UCSD-AML1 (cell line): ENCODE results near the gene IGIP.

Experiments
- DNase-seq: peaks from one replicate; lab custom pipeline; 2025; ENCODE audit not compliant: unreplicated experiment; lab: John Stamatoyannopoulos, UW

The IGIP gene

DNA sequence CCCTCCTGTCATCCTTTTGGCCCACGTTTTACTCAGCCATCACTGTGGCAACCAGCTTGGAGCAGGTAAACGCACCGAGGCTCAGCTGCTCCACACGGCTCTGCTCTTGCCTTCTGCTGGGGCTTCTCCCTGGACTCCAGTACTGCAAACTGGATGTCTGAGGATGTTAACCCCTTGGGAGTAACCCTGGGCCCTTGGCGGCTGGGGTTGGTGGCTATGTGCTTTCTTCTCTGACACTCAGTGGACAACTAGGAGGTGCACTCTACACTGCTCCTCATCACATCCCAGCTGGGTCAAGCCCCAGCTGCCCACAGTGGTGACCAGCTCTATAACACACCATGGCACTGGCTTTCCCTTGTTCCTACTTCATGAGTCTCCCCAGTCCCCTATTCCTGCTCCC is 37.0 kb downstream of the IGIP start:
- DNase-seq: no peak

DNA sequence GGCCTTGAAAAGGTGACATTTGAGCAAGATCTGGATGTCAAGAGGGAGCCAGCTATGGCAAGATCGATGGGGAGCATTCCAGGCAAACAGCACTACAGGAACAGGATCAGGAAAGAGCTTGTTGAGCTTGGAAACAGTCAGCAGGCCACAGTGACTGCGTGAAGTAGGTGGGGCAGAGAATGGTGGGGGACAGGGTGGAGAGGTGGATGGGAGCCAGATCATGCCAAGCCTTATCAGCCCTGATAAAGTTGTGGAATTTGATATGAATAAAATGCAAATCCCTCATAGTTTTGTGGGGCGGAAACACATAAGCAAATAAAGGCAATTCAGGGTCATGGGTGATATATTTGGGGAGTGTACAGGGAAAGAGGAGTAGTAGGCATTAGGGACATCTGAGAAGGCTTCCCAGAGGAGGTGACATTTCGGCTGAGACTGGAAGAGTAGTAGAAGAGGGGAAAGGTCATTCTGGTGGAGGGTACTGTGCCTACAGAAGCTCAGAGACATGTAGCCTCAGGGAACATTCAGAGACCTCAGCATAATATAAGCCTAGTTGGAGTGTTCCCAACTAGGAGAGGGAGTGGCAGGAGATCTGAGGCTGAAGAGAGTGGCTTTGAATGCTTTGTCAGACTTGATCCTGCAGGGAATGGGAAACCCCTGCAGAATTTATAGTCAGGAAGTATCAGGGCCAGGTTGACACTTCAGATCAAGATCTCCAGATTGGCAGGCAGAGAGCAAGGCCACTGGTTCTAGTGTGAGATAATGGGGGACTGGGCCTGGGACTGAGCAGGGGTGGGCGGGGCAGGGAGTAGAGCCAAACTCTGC is 39.6 kb downstream of the IGIP start:
- DNase-seq: no peak

DNA sequence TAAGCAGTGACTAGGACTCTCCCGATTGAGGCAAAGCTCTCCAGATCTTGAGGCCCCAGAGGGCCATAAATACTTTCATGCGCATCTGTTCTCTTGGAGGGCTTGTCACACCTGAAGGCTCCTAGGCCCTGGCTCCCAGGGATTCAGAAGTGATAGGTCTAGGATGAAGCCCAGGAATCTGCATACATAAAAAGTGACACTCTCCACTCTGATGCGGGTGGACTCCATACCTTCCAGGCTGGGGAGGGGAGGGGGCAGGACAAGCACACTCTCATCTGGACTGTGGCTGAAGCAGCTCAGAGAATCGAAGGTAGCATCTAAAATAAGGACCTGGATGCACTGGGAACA is 40.2 kb downstream of the IGIP start:
- DNase-seq: no peak

DNA sequence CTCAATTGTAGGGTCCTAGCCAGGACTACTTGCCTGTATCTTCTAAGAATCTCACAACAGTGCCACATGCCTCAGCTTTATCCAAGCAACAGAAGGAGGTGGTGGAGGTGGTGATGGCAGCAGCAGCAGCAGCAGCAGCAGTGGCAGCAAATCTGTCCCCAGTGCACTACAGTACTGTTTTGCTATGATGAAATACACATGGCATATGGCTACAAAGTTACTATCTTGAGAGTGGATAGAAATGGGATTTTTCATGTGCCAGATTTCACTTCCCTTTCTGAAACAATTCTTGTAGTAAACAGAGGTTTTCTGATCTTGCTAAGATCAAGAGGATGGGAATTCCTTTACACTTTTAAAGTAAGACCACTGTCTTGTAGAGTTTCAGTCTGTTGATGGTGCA is 41.2 kb downstream of the IGIP start:
- no peak for DNase-seq

DNA sequence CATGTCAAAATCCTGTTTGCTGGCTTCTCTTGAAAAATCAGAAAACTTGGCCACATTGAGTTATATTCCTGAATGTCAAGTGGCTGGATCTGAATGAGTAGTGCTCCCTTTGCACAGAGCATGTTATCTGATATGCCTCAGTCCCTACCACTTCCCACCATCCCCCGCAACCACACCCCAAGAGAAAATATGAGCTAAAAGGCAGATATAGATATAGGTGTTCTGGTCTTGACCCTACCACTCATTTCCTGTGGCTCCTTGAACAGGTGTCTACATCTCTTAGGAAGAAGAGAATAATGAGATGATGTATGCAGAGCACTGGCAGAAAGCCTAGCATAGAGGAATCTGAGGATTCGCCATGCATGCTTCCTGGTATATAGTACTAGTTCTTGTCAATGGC is 42.6 kb downstream of the IGIP start:
- no peak for DNase-seq

DNA sequence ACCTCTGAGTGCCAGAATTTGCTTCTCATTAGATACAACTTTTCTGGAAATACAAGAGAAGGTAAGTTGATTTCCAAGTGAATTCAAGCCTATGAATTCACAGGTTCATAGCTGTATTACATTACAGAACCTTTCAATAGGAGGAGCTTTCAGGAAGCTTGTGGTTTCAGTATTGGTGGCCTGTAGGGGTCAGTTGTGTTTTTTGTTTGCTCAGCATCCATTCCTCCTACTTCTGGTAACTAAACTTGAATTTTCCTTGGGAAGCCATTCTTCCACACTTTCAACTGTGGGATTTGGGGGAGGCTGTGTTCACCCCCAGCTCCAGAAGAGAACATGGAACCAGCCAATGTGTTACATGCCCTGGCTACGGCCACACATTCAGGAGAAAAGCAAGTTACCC is 43.7 kb downstream of the IGIP start:
- no peak for DNase-seq

DNA sequence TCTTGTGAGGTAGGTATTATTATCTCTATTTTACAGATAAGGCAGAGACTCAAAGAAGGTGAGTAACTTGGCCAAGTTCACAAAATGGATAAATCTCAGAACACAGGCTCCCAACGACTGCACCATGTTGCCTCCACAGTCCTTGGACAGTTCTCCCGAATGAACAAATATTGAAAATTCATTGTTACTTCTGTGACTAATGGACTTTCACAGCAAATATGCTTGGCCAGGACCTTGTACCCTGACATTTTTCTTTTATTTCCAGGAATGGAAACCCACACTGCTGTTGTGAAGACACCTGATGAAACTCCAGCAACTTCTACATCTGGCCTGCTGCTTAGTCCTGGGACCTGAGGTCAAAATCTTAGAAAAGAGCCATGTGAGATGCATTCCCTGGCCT is 46.7 kb downstream of the IGIP start:
- DNase-seq: no peak

DNA sequence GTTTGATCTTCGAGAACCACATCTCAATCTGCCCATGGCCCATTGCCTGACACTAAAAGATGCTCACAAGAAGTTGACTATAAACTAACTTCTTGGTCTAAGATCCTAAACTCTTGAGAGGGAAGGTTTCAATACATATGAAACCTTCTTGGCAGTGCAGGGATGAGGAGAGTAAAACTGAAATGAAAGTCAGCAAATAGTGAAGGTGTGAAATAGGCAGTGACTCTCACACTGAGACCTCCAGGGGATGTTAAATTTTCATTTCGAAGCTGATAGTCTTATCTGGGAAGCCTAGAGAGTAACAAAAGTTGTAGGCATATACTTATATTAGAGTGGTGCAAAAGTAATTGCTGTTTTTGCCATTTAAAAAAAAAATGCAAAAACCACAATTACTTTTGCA is 48.3 kb downstream of the IGIP start:
- DNase-seq: no peak

DNA sequence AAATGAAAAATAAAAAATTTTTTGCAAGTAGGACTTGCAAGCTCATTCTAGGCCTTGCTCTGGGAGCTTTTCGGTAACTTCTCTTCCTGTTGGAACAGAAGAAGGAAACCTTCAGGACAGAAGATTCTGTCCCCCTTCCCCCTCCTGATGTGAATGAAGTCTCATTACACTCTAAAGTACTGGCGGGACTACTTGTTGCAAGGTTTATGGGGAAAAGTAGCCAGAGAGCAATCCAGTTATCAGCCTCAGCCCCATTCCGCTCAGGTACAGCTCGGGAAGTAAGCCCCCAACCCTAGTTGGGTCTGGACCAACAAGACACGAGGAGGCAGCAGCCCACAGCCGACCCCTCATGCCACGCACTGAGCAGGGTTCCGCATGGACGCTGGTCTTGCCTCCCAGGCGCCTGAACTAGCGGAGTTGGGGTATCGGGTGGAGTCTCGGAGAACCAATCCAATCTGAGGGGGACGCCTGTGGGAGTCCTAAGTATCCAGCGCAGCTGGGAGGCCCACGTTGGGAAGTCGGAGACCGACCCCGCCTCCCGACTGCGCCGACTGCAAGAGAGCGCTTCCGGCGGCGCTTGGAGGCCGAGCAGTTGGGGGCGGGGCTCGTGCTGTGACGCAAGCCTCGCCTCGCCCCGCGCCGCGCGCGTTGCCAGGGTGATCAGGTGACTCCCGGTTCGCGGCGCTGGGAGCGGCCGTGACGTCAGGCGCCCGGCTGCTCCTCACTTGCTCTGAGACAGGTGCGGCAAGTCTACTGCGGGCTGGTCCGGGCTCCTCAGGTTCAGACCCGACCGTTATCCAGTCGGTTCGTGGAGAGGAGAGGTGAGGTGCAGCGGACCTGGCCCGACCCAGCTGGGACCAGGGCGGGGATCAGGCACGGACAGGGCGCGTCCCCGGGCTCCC is 49.0 kb downstream of the IGIP start, which contains the start of gene CYSTM1:
Gene CYSTM1, plus strand, starts transcription at position 724 of the 902 bp plus-strand sequence. CDS start 19,278 bp downstream, outside the sequence.
- DNase-seq: peak; percentile 88

DNA sequence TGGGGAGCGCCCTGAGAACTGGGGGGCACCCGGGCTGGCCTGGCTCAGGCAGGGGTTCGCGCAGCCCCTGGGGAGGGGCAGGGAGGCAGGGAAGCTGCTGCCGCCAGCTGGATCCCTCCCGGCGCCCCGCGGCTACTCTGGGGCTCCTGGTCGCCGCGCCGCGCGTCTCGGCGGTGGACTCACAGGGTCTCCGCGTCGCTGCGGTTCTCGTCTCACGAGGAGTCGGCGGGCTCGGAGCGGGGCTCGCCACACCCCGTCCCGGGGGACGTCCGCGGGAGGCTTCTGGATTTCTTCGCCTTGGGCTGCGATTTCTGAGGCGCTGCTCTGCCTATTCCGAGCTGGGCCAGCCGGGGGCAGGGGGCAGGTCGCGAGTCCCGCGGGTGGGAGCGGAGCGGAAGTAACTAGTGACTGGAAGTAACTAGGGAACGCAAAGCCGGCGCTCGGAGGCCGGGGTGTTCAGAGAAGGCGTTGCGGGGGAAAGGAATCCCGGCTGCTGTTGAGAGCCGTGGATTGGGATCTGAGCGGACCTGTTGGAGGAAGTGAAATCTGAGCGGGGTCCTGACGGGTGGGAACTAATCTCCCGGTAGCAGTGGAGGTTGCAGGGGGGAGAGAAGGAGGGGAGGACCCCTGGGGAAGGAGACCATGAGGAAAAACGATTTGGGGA is 49.8 kb downstream of the IGIP start:
- DNase-seq: peak; percentile 59

DNA sequence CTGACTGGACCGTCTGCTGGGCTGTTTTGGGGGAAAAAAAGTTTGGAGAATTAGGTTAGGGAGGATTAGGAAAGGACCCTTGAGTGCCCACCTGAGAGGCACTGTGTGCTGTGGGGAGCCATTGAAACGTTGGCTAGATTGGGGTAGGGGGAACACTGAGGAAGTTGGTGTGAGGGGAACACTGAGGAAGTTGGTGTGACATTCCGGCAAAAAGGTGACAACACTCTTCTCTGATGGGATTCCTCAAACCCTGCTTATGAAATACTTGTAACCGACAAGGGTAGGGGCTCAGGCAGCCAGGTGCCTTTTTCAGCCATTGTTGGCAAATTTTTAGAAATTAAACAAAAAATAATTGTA is 50.3 kb downstream of the IGIP start:
- DNase-seq: no peak

DNA sequence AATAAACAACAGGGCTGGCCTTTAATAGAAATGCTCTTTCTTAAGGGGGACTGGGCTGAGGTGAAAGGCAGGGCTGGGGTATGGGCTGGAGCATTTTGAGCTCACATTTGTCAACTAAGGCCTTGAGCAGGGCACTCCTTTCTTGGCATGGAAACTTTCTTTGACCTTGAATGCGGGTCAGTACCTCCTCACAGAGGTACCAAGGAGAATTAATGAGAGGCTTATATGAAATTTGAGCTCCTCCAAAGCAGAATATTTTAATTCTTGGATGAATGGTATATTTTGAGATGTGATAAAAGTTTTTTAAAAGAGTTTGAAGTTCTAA is 52.3 kb downstream of the IGIP start:
- DNase-seq: no peak

DNA sequence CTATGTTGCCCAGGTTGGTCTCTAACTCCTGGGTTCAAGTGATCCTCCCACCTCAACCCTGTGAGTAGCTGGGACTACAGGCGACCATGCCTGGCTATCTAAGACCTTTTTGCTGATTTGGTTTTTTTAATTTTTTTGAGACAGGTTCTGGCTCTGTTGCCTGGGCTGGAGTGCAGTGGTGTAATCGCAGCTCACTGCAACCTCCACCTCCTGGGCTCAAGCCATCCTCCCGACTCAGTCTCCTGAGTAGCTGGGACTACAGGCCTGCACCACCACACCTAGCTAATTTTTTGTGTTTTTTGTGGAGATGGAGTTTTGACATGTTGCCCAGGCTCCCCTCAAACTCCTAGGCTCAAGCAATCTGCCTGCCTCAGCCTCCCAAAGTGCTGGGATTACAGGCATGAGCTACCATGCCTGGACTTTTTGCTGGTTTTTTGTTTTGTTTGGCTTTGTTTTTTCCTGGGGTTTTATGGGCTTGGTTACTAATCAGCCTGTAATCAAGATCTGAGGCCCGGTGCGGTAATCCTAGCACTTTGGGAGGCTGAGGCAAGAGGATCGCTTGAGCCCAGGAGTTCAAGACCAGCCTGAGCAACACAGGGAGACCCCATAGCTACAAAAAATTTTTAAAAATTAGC is 52.9 kb downstream of the IGIP start:
- no peak for DNase-seq
